MM.1S (cell line): Measurements from ENCODE around the gene PCK1.

Experiments used
- DNase-seq: peaks from one replicate; pipeline ENCODE4 v3.0.0-alpha.2; 2015
- H2AFZ ChIP-seq: fragments of 300-600 bp; sonication (generic); 2 replicates; pipeline ENCODE4 v1.6.0; 2016; ENCODE audit warnings: antibody characterized with exemption, low read length
- H3F3A ChIP-seq: fragments of 300-600 bp; sonication (generic); 2 replicates; pipeline ENCODE4 v1.6.1; 2016; ENCODE audit warnings: mild to moderate bottlenecking, antibody characterized with exemption, low read length, moderate library complexity, mixed read lengths; ENCODE audit not compliant: insufficient read depth
- H3K27ac ChIP-seq: fragments of 300-600 bp; sonication (generic); 2 replicates; pipeline ENCODE4 v1.5.1; 2016; ENCODE audit warnings: mild to moderate bottlenecking, low read length
- H3K27me3 ChIP-seq: fragments of 300-600 bp; sonication (generic); replicated peaks from 2 replicates; pipeline ENCODE4 v1.6.0; 2016; ENCODE audit warnings: low read length; ENCODE audit not compliant: insufficient read depth
- H3K36me3 ChIP-seq: fragments of 300-600 bp; sonication (generic); replicated peaks from 2 replicates; pipeline ENCODE4 v1.6.1; 2016; ENCODE audit warnings: mild to moderate bottlenecking, low read length, mixed read lengths; ENCODE audit not compliant: insufficient read depth
- H3K4me1 ChIP-seq: fragments of 300-600 bp; sonication (generic); 2 replicates; pipeline ENCODE4 v1.6.1; 2016; ENCODE audit warnings: low read length, mixed read lengths
- H3K4me2 ChIP-seq: fragments of 300-600 bp; sonication (generic); 2 replicates; pipeline ENCODE4 v1.6.0; 2016; ENCODE audit warnings: low read depth, low read length
- H3K4me3 ChIP-seq: fragments of 300-600 bp; sonication (generic); 2 replicates; pipeline ENCODE4 v1.5.1; 2016; ENCODE audit warnings: low read length, mixed read lengths
- H3K79me2 ChIP-seq: fragments of 300-600 bp; sonication (generic); 2 replicates; pipeline ENCODE4 v1.6.1; 2016; ENCODE audit warnings: mixed run types, low read length, mixed read lengths
- H3K9ac ChIP-seq: fragments of 300-600 bp; sonication (generic); 2 replicates; pipeline ENCODE4 v1.6.1; 2016; ENCODE audit warnings: low read length, mixed read lengths
- H3K9me2 ChIP-seq: fragments of 300-600 bp; sonication (generic); replicated peaks from 2 replicates; pipeline ENCODE4 v1.6.1; 2016; ENCODE audit warnings: mild to moderate bottlenecking, low read length, mixed read lengths; ENCODE audit not compliant: insufficient read depth
- H3K9me3 ChIP-seq: fragments of 300-600 bp; sonication (generic); replicated peaks from 2 replicates; pipeline ENCODE4 v1.6.1; 2016; ENCODE audit warnings: mild to moderate bottlenecking, low read length, mixed read lengths; ENCODE audit not compliant: insufficient read depth
- H4K20me1 ChIP-seq: fragments of 300-600 bp; sonication (generic); 2 replicates; pipeline ENCODE4 v1.6.1; 2016; ENCODE audit warnings: mild to moderate bottlenecking, low read length, moderate library complexity, mixed read lengths; ENCODE audit not compliant: insufficient read depth
- EZH2 ChIP-seq: fragments of 300-600 bp; sonication (generic); optimal IDR thresholded peaks from 2 replicates; pipeline ENCODE3; 2017; ENCODE audit warnings: low read depth, mild to moderate bottlenecking, antibody characterized with exemption, low read length, mixed read lengths
- EZH2phosphoT487 ChIP-seq: fragments of 300-600 bp; sonication (generic); IDR thresholded peaks from 2 replicates; pipeline ENCODE4 v1.6.1; 2018; ENCODE audit warnings: antibody characterized with exemption, low read length
- TF ChIP-seq, protein P1 (sequence below): fragments of 300-600 bp; sonication (generic); IDR thresholded peaks from 2 replicates; pipeline ENCODE4 v1.5.1; 2016; ENCODE audit warnings: antibody characterized with exemption, low read length, mixed read lengths

Gene PCK1

DNA sequence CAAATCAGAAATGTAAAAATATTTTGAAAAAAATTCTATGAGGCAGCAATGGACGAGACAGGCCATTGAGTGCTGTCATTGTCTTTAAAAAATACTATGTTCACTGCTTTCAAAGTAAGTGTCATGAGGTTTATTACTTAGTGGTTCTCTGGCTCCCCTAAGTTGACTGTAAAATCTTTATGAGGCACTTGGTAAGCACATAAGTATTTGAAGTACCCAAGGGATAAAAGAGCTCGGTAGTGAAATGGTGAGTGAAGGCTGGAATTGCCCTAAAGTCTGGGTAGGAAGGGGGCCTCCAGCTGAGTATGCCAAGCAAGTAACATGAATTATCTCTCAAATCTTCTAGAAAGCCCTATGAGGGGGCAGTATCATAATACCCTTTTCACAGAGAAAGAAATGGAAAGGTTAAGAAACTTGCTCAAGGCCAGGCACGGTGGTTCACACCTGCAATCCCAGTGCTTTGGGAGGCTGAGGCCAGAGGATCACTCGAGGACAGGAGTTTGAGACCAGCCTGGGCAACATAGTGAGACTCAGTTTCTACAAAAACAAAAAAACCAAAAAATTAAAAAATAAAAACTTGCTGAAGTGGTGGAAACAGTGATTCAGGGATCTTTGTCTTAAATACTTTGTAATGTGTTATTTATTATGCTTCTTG lies 30.5 kb upstream of the PCK1 start:
- no peaks in the 10 kb centered on the region for H3F3A ChIP-seq
- H3K4me3 ChIP-seq, result no peak overlapping the region
- no peak overlapping the region for H3K4me2 ChIP-seq
- H2AFZ ChIP-seq, result no peak overlapping the region
- no peak for DNase-seq
- H4K20me1 ChIP-seq, result no peaks in the 10 kb centered on the region
- no peak for TF ChIP-seq EZH2phosphoT487
- TF ChIP-seq EZH2, result no peak
- TF ChIP-seq, protein P1, sequence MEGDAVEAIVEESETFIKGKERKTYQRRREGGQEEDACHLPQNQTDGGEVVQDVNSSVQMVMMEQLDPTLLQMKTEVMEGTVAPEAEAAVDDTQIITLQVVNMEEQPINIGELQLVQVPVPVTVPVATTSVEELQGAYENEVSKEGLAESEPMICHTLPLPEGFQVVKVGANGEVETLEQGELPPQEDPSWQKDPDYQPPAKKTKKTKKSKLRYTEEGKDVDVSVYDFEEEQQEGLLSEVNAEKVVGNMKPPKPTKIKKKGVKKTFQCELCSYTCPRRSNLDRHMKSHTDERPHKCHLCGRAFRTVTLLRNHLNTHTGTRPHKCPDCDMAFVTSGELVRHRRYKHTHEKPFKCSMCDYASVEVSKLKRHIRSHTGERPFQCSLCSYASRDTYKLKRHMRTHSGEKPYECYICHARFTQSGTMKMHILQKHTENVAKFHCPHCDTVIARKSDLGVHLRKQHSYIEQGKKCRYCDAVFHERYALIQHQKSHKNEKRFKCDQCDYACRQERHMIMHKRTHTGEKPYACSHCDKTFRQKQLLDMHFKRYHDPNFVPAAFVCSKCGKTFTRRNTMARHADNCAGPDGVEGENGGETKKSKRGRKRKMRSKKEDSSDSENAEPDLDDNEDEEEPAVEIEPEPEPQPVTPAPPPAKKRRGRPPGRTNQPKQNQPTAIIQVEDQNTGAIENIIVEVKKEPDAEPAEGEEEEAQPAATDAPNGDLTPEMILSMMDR, result no peak
- no peaks in the 10 kb centered on the region for H3K36me3 ChIP-seq
- no peaks in the 10 kb centered on the region for H3K4me1 ChIP-seq
- no peaks in the 10 kb centered on the region for H3K79me2 ChIP-seq
- no peaks in the 10 kb centered on the region for H3K9me3 ChIP-seq
- H3K27ac ChIP-seq, result no peak overlapping the region
- H3K9ac ChIP-seq, result no peak overlapping the region
- no peaks in the 10 kb centered on the region for H3K9me2 ChIP-seq
- H3K27me3 ChIP-seq, result peaks cover 29% of the 10 kb centered on the region

DNA sequence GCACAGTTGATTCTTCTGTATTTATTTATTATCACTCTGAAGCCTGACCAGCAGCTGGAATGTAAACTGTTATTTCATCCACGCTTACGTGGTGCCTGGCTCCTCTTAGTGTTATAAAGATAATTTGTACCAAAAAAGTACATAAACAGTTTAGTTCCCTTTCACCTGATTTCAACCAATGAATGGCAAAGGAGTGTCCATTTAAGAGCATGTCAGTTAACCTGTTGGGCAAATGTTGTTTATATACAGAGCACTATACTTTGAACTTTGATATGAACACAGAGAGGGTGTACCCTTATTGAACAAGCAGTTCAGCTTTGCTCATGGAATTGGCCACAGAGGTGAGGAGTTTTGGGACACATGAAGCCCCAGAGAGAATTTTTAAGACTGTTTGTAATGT lies 28.8 kb upstream of the PCK1 start:
- H3K36me3 ChIP-seq, result no peaks in the 10 kb centered on the region
- H4K20me1 ChIP-seq, result no peaks in the 10 kb centered on the region
- no peak overlapping the region for H3K9ac ChIP-seq
- no peaks in the 10 kb centered on the region for H3K4me1 ChIP-seq
- H3K27me3 ChIP-seq, result peaks cover 45% of the 10 kb centered on the region
- H3K79me2 ChIP-seq, result no peaks in the 10 kb centered on the region
- H3K27ac ChIP-seq, result no peak overlapping the region
- no peaks in the 10 kb centered on the region for H3K9me2 ChIP-seq
- H3K4me3 ChIP-seq, result no peak overlapping the region
- H3F3A ChIP-seq, result no peaks in the 10 kb centered on the region
- no peak overlapping the region for H2AFZ ChIP-seq
- no peak for DNase-seq
- TF ChIP-seq, protein P1, result no peak
- TF ChIP-seq EZH2phosphoT487, result no peak
- no peak for TF ChIP-seq EZH2
- no peaks in the 10 kb centered on the region for H3K9me3 ChIP-seq
- no peak overlapping the region for H3K4me2 ChIP-seq

DNA sequence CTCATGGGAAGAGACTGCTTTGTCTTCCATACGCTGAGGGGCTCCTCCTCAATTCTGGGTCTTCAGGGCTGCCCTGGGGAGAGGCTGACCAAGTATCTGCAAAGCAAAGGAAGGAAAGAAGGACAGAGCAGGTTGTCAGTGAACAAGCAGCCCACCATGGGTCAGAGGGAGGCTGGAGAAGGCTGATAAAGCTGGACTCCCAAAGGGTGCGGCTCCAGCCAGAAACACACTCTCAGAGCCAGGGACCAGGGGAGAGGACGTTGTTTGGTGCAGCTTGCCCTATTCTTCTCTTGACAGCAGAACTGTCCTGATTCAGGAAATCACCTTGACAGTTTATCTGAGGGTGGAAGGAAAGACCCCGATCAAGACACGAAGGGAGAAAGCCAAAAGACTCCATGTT lies 25.6 kb upstream of the PCK1 start:
- H3K9me3 ChIP-seq, result no peaks in the 10 kb centered on the region
- no peak overlapping the region for H2AFZ ChIP-seq
- no peaks in the 10 kb centered on the region for H3K36me3 ChIP-seq
- H3K27ac ChIP-seq, result no peak overlapping the region
- no peak for DNase-seq
- H3K4me3 ChIP-seq, result no peak overlapping the region
- H3K4me1 ChIP-seq, result no peaks in the 10 kb centered on the region
- no peaks in the 10 kb centered on the region for H3F3A ChIP-seq
- no peak overlapping the region for H3K9ac ChIP-seq
- TF ChIP-seq, protein P1, result no peak
- no peak for TF ChIP-seq EZH2phosphoT487
- no peak for TF ChIP-seq EZH2
- peaks cover 62% of the 10 kb centered on the region for H3K27me3 ChIP-seq
- H3K79me2 ChIP-seq, result no peaks in the 10 kb centered on the region
- H4K20me1 ChIP-seq, result no peaks in the 10 kb centered on the region
- no peak overlapping the region for H3K4me2 ChIP-seq
- no peaks in the 10 kb centered on the region for H3K9me2 ChIP-seq
